ENCODE data around the gene RDH11. TPM values are rescaled to one million over a fixed set of nuclear protein-coding genes. Genes with fewer than 3 reads are reported as not detected.

Gene RDH11
- total RNA-seq, 4 donors from 2014 or later, result 39.3 to 70.2 (median 58.8) TPM

- peak; percentile 78 to 88 for DNase-seq (ENCODE audit: low spot score in 2 of 2)
- TF ChIP-seq POLR2AphosphoS5 (IDR thresholded peaks at IDR 0.05) (peak in 2 of 3 donors; percentile 63 to 78), POLR2A (IDR thresholded peaks at IDR 0.05) (peak; percentile 49 to 71), EP300 (IDR thresholded peaks at IDR 0.05) (no peak), CTCF (IDR thresholded peaks at IDR 0.05) (no peak)
Observed at GRCh38 chr14:67674480-67675218, 20.9 kb downstream of the RDH11 start, which contains the start of gene VTI1B. Gene VTI1B (minus strand): TSS chr14:67674632. CDS start chr14:67674489, 143 bp downstream.

GRCh38 chr14:67674139-67674479 is 21.5 kb downstream of the RDH11 start:
- WGBS, result 0% methylated on average over 7 of the region's 25 CpGs
- peak; percentile 83 to 84 for DNase-seq (ENCODE audit: low spot score in 2 of 2)

More at GRCh38 chr14:67674480-67675218, 20.9 kb downstream of the RDH11 start, which contains the start of gene VTI1B:
- Histone ChIP-seq H3K27ac (peak within 1 kb of the TSS; percentile 98), H3K9me3 (no peaks in the 10 kb centered on the region), H3K27me3 (no peaks in the 10 kb centered on the region), H3K4me3 (peak within 1 kb of the TSS; percentile 66), H3K36me3 (peaks cover 4% of the 10 kb centered on the region), H3K4me1 (peaks cover 36% of the 10 kb centered on the region)
- WGBS, result 7% methylated on average over 3 of the region's 87 CpGs

GRCh38 chr14:67673451-67673850 is 22.1 kb downstream of the RDH11 start:
- Histone ChIP-seq H3K4me3 (peak overlapping the region; percentile 66), H3K9me3 (no peaks in the 10 kb centered on the region), H3K27me3 (no peaks in the 10 kb centered on the region), H3K27ac (no peak overlapping the region), H3K36me3 (peaks cover 4% of the 10 kb centered on the region), H3K4me1 (peaks cover 42% of the 10 kb centered on the region)
- no peak for DNase-seq (ENCODE audit: low spot score in 2 of 2)
- TF ChIP-seq EP300 (IDR thresholded peaks at IDR 0.05), result no peak
- TF ChIP-seq POLR2A (IDR thresholded peaks at IDR 0.05), result no peak
- no peak for TF ChIP-seq POLR2AphosphoS5 (IDR thresholded peaks at IDR 0.05)
- TF ChIP-seq CTCF (IDR thresholded peaks at IDR 0.05), result no peak
- WGBS, result 36% methylated on average over 5 of the region's 5 CpGs

More at GRCh38 chr14:67674139-67674479, 21.5 kb downstream of the RDH11 start:
- Histone ChIP-seq H3K27ac (peak overlapping the region; percentile 98), H3K27me3 (no peaks in the 10 kb centered on the region), H3K4me3 (peak overlapping the region; percentile 66), H3K9me3 (no peaks in the 10 kb centered on the region), H3K4me1 (peaks cover 36% of the 10 kb centered on the region), H3K36me3 (peaks cover 4% of the 10 kb centered on the region)
- no peak for TF ChIP-seq POLR2A (IDR thresholded peaks at IDR 0.05)
- peak in 1 of 2 donors; percentile 17 for TF ChIP-seq CTCF (IDR thresholded peaks at IDR 0.05)
- no peak for TF ChIP-seq EP300 (IDR thresholded peaks at IDR 0.05)
- TF ChIP-seq POLR2AphosphoS5 (IDR thresholded peaks at IDR 0.05), result no peak

GRCh38 chr14:67668559-67668958 is 27.0 kb downstream of the RDH11 start:
- Histone ChIP-seq H3K4me1 (peaks cover 55% of the 10 kb centered on the region), H3K36me3 (no peaks in the 10 kb centered on the region), H3K27me3 (no peaks in the 10 kb centered on the region), H3K4me3 (no peak overlapping the region), H3K9me3 (no peaks in the 10 kb centered on the region), H3K27ac (no peak overlapping the region)
- no peak for DNase-seq (ENCODE audit: low spot score in 2 of 2)
- TF ChIP-seq POLR2AphosphoS5 (IDR thresholded peaks at IDR 0.05) (no peak), EP300 (IDR thresholded peaks at IDR 0.05) (no peak), POLR2A (IDR thresholded peaks at IDR 0.05) (no peak), CTCF (IDR thresholded peaks at IDR 0.05) (no peak)

GRCh38 chr14:67666750-67667449 is 28.7 kb downstream of the RDH11 start:
- 28% methylated on average over 1 of the region's 1 CpG for WGBS
- TF ChIP-seq POLR2AphosphoS5 (IDR thresholded peaks at IDR 0.05) (no peak), POLR2A (IDR thresholded peaks at IDR 0.05) (no peak), CTCF (IDR thresholded peaks at IDR 0.05) (peak; percentile 25 to 44), EP300 (IDR thresholded peaks at IDR 0.05) (no peak)
- no peak for DNase-seq (ENCODE audit: low spot score in 2 of 2)
- Histone ChIP-seq H3K9me3 (no peaks in the 10 kb centered on the region), H3K4me1 (peaks cover 38% of the 10 kb centered on the region), H3K27me3 (no peaks in the 10 kb centered on the region), H3K36me3 (no peaks in the 10 kb centered on the region), H3K27ac (no peak overlapping the region), H3K4me3 (no peak overlapping the region)

Measured in suprapubic skin (tissue), 4 donors.